HG03196 (cell line): ENCODE data around the gene B4GALT1.
"Not testable (repeated sequence)": the region's sequence is repeated elsewhere in the genome, so short reads cannot be mapped to it uniquely, and the experiment has no call there.

ENCODE experiments used
- ATAC-seq: cut with Tn5 transposase; IDR thresholded peaks from one replicate; pipeline ENCODE4 v1.9.1; 2021; ENCODE audit not compliant: unreplicated experiment

The B4GALT1 gene

DNA sequence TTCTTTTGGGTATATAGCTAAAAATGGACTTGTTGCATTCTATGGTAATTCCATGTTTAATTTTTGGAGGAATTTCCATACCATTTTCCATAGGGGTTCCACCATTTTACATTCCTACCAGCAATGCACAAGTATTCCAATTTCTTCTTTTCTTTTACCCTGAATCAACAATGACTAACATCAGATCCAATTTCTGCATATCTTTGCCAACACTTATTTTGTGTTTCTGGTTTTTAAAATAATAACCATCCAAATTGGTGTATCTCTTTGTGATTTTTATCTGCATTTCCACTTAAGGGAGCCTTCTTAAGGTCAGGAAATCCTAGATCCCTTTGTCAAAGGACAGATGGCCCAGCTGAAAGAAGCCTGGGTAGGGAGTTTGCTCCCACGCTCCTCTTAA, 61.2 kb downstream of the B4GALT1 start:
- ATAC-seq = no peak

DNA sequence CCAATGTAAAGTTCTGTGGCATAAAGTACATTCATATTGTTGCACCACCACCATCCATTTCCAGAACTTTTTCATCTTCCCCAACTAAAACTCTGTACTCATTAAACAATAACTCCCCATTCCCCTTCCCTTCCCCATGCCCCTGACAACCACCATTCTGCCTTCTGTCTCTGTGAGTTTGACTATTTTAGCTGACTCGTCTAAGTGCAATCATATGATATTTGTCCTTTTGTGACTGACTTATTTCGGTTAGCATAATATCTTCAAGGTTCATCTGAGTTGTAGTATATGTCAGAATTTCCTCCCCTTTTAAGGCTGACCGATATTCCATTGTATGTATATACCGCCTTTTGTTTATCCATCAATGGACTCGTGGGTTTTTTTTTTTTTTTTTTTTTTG, 61.6 kb downstream of the B4GALT1 start:
- no peak for ATAC-seq

DNA sequence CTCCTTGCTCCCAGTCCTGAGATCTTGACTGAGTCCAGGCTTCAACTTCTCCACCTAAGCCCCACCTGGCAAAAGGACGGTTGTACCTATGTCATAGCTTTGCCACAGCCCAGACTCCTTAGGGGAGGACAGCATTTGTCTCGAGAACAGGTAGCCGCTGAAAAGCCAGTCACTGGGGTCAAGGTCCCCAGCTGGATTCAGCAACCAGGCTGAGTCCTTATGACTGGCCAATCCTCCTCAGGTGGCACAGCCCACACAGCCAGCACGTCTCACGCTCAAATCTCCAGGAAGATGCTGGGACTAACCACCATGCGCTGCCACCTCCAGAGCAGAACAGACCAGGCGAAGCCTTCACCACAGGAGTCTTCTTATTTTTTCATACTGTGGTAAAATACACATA, 62.7 kb downstream of the B4GALT1 start:
- ATAC-seq = no peak

DNA sequence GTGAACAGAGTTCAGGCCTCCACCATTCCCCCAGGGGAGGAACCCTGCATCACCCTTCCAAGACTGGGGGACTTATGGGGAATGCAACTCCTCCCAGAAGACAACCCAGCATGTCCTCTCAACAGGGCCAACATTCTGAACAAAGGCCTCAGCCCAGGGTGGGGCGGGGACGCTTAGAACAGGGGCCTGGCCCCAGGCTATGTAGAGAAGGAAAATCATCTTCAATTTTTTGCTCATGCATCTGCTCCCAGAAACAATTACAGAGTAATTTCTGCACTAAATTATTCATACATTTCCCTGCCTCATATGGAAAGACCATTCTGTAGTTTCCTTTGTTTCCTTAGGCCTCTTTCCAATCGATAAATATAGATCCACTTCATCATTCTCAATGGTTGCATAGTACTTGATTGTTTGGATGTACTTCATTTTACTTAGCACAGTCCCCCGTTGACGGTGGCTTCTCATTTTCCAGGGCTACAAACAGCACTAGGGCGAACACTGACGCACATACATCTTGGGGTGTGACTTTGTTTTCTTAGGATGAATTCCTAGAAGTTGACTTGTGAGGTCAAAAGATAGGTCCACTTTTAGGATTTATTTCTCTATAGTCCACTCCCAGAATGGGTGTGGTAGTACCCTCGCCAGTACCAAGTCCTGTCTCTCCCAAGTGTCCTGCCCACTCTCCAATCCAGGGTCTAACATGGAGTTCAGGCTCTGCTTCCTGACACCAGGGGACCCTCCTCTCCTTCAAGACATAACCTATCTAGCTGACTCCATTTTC, 63.4 kb downstream of the B4GALT1 start:
- no peak for ATAC-seq

DNA sequence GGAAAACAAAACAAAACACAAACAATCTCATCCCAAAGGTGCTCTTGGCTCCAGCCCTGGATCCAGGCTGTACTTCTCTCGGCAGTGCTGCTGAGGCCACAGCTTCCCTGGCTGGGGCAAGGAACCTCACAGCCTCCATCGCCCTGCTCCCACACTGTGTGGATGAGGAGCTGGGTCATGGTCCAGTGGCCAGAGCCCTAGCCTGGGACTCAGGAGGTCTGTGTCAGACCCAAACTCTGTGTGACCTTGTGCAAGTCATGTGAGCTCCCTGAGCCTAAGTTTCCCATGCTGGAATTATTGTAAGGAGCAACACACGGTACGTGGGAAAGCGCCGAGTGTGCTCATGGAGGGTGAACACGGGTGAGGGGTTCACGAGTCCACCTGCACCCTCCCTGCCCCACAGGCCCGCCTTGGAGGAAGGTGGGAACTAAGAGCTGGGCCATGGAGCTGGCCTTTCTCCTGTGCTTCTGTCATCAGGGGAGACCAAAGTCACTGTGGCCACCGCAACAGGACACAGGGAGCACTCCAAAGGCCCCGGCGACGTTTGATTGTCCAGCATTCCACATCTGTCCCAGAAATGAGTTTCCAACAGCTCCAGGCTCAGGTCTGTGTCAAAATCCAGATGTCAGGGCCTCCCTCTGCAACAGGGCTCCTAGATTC, 64.5 kb downstream of the B4GALT1 start:
- no peak for ATAC-seq

DNA sequence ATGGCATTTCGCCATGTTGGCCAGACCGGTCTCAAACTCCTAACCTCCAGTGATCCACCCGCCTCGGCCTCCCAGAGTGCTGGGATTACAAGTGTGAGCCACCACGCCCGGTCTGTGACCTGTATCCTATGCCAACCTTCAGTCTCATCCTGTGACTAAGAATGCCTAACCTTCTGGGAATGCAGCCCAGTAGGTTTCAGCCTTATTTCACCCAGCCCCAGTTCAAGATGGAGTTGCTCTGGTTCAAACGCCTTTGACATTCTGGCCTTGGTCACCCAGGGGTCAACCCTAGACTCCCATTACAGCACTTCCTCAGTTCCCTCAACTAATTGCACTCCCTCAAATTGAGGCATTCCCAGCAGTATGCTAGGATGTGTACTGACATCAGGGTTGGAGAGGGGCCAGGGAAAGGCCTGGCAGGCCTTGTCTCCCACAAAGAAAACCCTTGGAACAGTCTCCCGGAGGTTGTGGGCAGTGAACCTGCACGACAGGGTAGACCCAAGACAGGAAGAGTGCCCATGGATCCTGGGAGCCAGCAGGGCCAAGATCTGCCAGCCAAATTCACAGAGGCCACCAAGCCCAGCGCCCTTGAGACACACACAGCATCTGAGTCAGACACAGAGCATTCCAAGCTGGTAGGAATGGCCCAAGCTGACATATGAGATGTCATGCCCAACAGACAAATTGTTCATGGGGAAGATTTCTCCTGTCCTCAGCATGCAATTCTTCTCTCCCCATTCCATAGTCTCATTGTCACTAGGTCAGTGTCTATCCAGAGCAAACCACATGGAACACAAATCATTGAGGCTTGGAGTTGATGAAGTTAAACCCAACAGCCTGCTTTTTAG, 65.8 kb downstream of the B4GALT1 start:
- no peak for ATAC-seq

DNA sequence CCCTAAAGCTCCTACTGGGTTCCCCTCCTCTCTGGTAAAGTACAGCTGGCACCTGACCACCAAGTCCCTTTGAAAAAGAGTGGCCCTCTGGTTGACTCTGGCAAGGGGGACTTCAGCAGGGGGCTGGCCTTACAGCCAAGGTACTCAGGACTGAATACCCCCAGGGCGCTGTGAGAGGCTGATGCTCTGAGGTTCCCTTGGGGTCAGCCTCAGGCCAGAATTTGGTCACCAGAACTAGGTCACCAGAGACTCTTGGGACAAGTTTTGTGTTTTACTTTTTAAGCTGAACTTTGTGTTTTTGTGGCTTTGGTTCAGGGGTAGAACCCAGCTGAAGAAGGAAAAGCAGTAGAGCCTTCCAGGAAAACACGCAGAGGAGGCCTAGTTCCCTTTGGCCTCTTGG, 67.4 kb downstream of the B4GALT1 start:
- ATAC-seq = no peak

DNA sequence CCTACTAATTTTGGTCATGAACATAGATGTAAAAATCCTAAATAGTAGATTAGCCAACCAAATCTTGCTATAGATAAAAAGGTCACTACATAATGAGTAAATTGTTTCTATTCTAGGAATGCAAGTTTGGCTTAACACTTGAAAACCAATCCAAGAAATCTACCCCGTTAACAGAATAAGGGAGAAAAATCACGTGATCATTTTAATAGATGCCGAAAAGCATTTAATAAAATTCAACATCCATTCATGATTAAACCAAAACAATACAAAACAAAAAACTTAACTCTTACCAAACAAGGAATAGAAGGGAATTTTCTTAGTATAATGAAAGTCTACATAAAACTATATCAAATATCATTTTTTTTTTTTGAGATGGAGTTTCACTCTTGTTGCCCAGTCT, 69.9 kb downstream of the B4GALT1 start:
- no peak for ATAC-seq

DNA sequence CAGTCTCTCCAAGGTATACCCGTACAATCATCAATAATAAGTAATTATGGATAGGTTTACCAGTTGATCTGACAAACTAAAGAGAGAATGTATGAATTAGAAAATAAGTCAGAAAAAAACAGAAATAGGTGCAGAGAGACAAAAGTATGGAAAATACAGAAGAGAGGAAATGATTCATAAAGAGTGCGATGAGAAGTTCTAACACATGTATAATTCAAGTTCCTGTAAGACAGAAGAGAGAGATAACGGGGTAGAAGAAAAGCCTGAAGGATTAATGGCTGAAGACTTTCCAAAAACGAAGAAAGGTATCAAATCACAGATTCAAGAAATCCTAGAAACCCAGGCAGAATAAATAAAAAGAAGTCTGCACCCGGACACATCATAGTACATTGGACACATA, 74.5 kb downstream of the B4GALT1 start:
- no peak for ATAC-seq

DNA sequence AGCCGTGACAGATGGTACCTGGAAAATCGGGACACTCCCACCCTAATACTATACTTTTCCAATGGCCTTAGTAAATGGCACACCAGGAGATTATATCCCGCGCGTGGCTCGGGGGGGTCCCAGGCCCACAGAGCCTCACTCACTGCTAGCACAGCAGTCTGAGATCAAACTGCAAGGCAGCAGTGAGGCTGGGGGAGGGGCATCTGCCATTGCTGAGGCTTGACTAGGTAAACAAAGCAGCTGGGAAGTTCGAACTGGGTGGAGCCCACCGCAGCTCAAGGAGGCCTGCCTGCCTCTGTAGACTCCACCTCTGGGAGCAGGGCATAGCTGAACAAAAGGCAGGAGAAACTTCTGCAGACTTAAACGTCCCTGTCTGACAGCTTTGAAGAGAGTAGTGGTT, 81.5 kb downstream of the B4GALT1 start:
- ATAC-seq = not testable (repeated sequence)

DNA sequence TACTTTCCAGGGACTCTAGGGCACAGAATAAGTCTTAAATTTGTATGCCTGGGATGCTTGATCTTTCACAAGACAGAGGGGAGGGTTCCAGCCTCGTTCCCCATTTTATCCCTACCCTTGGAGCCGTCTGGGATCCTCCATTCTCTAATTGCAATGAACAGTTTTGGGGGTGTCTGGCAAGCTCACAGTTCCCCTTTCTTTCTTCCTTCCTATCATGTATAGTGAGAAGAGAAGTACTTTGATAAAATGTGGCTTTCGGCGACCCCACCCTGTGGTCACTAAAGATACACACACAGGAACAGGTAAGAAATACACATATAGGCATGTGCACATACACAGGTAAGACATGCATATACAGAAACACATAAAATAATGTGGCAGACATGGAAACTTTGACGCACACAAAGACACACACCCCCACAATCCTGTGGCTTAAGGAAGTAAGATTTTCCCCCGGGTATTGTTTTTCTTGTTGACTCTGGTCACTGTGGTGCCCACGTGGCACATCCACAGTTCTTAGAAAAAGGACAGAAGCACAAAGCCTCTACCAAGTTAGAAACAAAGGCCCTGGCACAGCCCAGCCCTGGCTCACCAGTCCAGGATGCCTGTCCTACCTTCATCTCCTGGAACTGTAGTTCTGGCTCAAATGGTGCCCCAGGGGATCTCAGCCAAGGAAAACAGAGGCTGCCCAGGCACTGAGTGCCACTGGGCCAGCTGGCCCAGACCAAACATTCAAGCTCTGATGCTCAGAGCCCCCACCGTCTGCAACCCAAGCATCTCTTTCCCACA, 84.4 kb downstream of the B4GALT1 start:
- ATAC-seq = no peak

DNA sequence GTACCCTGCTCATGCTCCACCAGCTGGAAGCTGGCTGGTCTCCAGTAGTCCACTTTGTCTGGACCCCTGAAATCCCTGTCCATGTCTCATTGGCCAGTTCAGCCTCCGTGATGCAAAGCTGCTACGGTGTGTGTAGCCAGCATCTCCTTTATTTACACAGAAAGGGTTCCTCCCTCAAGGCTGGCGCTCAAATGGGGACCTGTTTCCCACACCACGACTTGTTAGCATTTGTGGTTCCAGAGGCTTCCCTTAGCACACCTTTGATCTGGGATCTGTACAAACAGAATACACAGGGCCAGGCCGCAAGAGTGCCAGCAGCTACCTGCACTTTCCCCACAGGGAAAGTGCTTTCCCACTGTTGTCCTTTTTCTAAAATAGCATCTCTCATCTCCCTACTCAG, 85.0 kb downstream of the B4GALT1 start:
- no peak for ATAC-seq

DNA sequence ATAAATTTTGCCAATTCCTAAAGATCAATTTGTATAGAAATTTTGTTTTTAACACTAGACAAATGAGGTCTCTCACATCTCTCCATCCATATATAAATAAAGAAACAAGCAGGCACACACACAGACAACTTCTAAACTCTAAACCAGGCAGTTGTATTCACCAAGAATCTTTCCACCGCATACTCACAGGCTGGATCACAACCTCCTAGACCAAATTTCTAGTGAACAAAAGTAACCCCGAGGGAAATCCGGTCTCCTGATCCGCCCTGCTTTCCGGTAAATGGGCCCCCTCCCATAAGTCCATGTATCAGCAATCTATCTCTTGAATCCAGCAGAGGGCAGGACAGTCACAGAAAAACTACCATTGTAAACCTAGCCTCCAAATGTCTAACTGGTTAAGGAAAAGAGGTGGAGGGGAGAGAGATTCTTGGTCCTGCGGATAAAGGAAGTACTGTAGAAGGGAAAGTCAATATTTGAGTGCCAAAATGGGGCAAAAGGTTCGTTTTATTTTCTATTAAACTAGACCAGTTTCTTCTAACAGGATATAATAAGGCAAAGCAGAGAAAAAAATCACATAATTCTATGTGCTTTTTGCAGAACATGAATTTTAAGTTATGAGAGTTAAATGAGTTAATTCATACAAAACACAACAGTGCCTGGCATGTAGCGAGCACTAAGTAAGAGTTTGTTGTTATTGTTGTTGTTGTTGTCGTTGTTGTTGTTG, 85.8 kb downstream of the B4GALT1 start:
- ATAC-seq = peak; percentile 38

DNA sequence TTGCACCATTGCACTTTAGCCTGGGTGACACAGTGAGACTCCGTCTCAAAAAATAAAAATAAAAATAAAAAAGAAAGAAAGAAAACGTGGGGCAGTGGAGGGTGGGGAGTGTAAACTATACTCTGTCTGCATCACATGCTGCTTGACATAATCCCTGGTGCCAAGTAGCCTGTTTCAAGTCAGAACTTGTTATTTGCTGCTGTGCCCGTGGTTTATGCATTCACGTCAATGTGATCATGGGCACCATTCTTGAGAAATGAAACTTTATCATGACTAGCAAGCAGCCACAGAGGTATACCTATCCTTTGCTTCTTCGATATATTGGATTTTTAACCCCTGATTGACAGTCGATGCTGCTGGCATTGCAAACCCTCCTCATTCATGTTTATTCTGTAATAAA, 86.6 kb downstream of the B4GALT1 start:
- ATAC-seq = no peak

DNA sequence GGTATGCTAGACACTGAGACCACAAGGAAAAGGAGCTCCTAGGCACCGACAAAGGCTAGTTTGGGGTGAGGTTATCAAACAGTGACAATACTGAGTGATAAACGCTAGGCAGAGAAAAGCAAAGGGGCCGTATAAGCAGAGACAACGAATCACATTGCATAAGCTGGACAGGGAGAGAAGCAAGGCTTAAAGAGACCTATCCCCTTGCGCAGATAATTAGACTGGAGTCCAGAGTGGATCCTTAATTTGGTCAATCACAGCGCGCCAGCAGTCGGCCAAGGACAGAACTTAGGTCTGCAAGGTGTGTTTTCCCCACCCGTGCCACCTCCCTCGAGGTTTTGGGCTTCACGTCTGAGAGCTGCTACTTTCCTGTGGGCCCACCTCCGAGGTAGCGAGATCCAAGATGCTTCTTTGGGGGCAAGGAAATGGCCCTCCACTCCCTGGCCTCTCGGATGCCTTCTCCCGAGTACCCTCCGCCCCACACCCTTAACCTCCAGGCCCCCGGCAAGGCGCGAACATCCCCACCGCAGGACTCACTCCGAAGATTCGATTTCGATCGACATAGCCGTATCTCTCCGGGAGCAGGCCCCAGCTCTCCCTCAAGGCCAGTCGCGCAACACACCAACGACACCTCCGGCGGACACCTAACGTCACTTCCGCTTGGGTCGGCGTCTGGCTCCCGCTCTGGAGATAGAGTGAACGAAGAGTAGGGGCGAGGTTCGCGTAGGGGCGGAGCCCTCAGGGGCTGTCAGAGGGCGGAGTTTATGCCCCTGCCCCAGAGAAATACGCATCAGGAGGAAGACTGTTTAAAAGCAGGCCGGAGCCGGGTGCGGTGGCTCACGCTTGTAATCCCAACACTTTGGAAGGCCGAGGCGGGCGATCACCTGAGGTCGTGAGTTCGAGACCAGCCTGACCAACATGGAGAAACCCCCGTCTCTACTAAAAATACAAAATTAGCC, 90.8 kb downstream of the B4GALT1 start, which contains the start of gene SMU1:
TSS of gene SMU1 (minus strand) at position 629 of the 959 bp plus-strand sequence. CDS start at position 563, 66 bp downstream.
- peak; percentile 99 for ATAC-seq

DNA sequence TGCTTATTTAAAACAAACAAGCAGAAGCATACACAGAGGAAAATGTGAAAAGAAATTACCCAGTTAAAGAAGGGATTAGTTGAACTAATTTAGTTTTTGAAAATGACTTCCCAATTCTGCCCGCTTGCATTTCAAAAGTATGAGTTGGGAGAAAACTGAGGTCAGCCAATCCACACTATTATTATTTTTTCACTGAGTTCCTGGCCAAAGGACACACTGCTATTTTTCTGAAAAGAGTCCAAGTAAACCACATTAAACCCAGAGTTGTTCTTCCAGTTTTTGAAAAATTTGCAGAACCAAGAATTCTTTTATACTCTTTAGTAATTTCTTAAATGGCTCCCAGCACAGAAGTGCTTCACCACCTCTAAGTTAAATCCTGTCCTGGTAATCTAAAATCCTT, 98.1 kb downstream of the B4GALT1 start:
- no peak for ATAC-seq

DNA sequence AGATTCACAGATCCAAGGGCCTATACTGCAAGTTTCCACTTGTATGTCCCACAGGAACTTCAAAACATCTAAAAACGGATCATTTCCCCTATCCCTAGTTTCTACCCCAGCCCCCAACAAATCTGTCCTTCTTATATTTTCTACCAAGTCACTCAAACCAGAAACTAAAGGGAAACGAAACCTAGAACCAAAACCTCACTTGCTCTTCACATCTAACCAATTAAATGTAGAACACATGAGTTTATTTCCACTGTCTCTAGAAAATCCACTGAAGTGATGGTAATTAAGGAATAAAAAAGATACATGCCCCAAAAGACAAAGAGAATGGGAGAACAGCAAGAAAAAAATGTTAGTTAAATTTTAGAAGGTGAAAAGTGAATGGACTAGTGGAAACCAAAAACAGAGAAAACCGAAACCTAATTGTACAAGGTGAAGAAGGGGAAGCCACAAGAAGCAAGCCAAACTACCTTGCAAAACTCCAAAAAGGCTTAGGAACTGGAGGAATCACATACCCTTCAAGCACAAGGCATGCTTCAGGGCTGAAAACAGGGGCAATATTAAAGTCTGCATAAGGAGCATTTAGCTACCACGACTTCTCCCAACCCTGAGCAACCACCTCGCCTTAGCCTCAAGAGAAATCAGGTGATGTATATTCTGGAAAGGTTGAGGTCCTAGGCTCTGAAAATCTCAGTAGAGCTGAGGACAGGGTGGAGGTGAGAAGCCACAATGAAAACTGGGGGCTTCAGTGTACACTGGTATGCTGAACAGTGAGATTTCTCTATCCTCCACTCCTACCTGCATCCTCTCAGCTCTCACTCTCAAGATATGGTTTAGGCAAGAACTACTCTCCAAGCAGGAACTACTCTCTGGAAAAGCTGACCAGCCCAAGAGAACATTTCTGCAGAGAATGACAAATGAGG, 101.7 kb downstream of the B4GALT1 start:
- ATAC-seq = peak; percentile 65
